Activated gamma-delta T cell treated with Interleukin-2 at 50 U/mL for 16 hours (primary cell): ENCODE measurements around the gene GMPR.

ENCODE experiments used
- DNase-seq: peaks from one replicate; pipeline ENCODE4 v3.0.0-alpha.2; 2020

GMPR gene

DNA sequence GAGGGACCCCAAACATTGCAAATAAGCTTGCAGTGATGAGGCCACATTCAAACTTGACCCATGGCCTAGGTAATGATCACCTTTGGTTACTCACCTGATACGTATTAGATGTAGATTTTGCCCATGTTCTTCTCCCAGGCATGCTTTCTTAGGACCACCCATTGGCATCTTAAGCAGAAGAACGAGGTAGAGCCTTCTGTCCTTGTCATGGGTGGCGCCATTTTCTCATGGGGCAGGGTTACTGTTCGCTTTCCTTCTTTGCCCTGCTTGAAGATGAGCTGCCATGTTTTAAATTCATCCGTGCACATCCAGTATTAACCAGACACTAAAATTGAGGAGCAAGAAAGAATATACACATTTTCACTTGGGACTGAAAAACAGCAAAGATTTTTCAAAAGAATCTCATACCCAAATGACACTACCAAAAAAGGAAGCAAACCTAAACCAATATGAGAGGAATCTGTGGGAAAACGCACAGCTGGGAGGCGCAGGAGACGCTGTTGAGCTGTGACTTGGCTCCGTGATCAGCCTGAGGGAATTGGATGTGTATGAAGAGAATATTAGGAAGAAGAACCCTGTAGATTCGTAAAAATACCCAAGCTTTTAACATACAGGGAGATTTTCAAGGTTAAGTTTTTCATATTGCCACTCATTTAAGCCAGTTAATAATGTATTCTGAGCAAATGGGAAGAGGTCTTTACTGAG is 36.6 kb downstream of the GMPR start:
- no peak for DNase-seq

DNA sequence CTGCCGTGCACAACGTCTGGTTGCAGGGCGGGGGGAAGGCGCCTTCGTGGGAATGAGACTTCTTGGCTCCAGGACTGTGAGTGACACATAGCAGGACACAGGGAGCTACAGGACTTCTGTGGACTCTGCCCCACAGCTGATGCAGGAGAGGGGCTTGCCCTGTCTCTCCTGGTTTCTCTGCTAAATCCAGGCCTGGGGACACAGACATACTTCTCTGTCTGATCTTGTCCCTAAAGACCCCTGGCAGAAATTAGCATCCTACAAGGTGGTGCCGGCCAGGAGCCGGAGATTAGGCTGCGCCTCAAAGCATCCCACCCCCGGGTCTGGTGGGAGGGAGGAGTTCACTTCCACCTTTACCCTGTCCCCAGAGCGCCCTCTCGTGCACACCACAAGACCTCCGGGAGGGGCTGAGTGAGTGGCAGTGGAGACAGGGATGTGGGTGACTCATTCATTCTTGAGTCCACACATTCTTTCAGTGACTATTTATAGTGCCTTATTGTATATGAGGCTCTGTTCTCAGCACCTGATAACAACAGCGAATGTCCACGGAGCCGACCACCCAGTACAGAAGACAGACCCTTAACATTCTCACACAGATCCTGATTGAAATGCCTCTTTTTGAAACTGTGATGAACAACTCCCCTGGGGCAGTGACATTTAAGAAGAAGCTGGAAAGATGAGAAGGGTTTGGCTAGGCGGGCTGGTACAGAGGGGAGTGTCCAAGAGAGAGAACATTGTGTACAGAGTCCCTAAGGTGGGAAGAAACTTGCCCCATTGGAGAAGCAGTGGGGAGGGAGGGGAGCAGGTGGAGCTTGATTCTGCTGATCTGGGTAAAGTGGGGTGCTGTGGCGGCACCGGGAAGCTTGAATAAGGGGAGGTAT is 39.0 kb downstream of the GMPR start:
- no peak for DNase-seq

DNA sequence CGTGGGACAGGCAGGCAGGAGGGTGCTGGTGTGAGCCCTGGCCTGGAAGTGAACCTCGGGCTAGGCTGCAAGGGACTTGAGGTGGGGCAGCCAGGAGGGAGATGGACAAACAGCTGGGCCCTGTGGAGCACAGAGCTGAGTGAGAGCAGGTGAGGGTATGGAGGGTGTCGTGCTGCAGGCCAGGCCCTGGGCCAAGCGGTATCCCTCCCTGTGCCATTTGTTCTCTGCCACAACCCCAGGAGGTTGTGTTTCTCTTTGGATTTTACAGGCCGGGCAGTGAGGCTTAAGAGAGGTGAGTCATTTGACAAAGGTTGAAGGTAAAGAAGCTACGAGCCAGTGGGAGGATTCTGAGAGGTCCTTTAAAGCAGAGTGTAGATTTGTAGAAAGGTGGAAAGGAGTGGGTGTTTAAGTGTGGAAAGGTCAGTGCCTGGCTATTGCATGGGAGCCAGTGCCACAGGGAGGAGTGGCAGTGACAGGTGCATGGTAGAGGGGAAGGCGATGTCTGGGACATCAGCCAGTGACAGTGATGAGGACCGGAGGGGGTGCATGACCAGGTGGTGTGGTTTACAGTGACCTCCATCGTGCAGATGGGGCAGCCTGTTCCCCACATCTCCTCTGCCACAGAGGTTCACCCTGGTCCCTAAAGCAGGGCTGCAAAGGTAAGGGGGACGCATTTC is 39.8 kb downstream of the GMPR start:
- no peak for DNase-seq

DNA sequence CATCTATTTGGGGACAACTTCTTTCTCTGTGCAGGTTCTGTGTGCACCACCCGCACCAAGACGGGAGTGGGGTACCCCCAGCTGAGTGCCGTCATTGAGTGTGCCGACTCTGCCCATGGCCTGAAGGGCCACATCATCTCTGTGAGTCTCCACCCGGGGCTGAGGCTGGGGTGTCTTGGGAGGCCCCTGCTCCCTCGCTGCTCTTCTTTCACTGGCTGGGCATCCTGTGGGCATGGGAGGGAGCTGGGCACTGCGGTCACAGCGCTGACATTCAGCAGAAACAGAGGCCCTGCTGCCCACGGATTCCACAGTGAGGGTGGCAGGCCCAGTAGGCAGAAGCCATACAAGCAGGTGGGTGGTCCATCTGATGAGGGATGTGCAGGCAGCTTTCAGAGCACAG is 40.4 kb downstream of the GMPR start:
- DNase-seq = no peak

DNA sequence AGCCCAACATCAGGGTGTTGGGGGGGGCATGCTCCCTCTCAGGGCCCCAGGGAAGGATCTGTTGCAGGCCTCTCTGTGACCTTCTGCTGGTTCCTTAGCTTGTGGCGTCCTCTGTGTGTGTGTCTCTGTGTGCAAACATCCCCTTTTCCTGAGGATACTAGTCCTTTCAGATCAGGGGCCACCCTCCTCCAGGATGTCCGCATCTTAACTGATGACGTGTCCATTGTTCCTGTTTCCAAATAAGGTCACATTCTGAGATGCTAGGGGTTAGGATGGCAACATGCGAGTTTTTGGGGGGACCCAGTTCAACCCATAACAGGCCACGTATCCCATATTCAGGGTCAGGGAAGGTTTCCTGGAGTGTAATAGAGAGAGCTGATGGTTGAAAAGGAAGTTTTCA is 40.9 kb downstream of the GMPR start:
- no peak for DNase-seq

DNA sequence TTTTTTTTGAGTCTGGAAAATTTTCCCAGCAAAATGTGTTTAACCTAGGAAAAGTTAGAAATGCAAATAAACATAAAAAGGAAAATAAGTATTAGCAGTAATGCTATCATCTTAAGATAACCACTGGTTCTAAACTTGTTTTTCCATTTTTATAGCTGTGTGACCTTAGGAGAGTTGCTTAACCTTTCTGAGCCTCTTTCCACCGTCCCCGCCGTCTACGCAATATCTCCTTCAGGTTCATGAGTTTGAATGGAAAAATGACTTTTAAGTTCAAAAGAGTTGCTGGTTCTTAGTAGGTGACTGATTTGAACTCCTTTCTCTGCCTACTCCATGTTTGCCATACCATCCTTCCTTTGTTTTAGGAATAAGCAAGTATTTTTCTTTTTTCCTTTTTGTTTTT is 44.0 kb downstream of the GMPR start:
- DNase-seq = no peak

DNA sequence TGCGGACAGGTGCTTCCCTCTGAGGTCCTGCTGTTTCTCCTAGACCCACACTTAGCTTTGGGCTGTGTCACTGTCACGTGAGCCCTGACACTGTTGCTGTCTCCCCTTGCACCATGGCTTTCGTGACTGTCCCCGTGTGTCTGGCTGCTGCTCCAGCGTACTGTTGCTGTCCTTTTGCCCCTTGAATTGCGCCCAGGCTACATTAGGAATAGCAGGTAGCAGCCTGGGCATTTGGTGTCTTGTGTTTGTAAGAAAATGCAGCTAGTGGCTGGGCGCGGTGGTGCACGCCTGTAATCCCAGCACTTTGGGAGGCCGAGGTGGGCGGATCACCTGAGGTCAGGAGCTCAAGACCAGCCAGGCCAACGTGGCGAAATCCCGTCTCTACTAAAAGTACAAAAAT is 46.1 kb downstream of the GMPR start:
- no peak for DNase-seq

DNA sequence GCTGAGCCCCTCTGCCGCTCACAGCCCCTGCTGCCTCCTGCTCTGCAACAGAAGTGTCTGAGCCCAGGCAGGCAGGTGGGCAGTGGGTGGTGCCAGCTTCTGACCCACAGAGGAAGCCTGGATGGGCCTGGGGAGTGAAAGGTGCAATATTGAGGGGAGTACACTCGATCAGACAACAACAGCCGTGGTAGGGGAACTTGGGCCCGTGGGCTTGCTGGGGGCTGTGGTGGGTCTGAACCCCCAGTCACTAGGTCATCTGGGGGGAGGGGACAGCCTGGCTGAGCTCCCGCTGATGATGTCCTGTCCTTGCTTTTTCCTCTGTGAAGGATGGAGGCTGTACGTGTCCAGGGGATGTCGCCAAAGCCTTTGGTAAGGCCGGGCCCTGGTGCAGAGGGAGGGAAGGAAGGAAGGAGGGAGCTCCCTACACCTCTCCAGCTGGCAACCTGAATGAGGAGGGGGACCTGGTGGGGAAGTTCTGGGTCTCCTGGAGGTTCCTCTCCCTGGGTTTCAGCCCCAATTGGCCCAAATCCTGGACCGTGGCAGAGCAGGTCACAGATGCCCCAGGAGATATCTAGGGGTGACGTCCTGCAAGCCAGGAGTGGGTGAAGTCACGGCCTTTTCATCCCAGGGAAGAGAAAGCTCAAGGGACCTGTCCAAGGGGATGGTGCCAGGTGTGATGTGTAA is 47.2 kb downstream of the GMPR start:
- no peak for DNase-seq

DNA sequence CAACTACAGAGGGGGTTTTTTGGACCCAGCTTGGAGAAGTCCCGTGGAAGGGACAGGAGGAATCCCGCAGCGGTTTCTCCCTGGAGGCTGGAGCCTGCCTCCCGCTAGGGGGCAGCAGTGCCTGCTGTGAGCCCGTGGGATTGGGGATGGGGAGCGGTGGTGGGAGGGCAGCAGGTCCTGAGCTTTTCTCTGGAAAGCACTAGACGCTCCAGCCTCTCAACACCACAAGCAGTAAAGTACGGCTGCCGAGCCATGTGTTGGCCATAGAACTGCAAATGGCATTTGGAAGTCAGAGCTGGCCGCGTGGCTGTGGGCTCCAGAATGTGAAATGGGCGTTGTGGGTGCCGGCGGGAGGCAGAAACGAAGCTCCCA is 47.8 kb downstream of the GMPR start:
- no peak for DNase-seq

DNA sequence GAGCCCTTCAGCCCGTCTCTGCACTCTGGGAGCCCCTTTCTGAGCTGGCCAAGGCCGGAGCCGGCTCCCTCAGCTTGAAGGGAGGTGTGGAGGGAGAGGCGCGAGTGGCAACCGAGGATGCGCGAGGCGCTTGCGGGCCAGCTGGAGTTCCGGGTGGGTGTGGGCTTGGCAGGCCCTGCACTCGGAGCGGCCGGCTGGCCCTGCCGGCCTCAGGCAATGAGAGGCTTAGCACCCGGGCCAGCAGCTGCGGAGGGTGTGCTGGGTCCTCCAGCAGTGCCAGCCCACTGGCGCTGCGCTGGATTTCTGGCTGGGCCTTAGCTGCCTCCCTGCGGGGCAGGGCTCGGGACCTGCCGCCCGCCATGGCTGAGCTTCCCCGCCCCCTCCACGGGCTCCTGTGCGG is 49.8 kb downstream of the GMPR start:
- DNase-seq = no peak

DNA sequence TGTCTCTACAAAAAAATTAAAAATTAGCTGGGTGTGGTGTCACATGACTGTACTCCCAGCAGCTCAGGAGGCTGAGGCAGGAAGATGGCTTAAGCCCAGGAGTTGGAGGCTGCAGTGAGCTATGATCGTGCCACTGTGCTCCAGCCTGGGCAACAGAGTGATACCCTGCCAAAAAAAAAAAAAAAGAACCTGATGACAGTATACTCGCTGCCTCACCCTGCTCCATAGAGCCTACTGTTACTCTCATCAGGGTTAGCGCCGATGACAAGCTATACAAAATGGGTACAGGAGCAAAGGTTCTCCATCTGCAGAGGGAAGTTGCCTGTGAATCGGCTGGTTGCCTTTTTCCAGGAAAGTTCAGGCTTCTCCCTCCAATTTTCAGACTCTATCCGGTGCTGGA is 53.4 kb downstream of the GMPR start:
- no peak for DNase-seq

DNA sequence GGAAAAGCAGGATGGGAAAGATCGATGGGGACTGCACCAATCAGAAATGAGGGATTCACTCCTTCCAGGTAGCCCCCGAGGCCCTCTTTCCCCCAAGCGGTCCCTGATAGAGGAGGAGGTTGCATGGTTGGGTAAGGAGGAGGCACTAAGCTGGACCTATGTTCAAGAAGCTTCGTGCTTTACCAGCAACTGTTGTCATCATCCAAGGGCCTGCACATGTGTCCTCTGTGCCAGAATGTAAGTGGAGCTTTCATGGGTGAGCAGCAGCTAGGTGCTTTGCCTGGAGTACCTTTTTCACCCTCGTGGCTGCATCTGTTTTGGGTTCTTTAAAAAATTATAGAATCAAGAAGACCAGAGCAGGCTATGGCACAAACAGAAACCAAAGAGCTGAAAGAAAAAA is 54.0 kb downstream of the GMPR start:
- no peak for DNase-seq

DNA sequence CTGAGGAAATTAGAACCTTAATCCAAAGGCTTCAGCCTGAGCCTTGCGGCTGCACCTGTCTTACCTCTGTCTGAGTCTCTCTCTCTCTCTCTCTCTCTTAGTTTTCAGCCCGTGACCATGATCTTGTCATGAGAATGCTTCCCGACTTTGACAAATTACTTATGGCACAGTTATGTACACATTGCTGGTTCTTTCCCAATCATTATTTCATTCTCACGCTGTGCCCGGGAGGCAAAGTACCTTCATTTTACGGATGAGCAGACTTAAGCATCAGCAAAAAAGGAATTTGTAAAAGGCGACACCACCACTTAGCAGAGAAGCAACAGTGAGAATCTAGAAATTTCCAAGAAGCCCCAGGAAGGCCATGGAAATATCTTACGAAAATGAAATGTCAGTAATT is 54.6 kb downstream of the GMPR start:
- DNase-seq = no peak

DNA sequence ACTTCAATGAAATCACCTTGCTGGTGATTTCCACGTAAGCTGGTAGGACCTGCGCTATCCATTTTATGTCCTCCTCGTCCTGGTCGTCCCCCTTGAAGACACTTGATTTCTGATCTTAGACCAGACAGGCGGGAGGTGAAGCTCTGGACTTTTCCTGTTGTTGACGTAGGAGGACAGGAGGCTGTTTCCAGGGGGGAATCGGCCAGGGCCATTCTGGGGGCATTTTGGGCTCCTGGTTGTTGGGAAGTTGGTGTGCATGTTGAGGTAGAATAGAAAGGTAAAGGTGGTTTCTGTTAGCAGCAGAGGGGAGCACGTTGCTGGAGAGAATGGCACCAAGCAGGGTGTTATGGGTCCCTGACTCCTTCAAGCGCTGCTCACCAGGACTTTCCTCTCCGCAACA is 56.0 kb downstream of the GMPR start:
- DNase-seq = no peak

DNA sequence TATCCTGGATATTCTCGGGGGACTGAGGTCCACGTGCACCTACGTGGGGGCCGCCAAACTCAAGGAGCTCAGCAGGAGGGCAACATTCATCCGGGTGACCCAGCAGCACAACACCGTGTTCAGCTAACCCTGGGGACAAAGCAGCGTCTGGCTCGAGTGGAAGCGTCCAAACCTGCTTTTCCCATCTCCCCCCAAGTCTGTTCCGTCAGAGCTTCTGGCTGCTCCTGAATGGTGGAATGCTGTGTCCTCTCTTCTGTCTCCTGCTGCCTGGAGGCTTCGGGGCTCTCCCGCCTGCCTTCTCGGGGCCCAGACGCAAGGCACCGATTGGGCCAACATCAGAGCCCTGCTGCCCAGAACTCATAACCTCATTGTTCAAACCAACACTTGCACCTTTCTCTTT is 56.7 kb downstream of the GMPR start:
- DNase-seq = no peak

DNA sequence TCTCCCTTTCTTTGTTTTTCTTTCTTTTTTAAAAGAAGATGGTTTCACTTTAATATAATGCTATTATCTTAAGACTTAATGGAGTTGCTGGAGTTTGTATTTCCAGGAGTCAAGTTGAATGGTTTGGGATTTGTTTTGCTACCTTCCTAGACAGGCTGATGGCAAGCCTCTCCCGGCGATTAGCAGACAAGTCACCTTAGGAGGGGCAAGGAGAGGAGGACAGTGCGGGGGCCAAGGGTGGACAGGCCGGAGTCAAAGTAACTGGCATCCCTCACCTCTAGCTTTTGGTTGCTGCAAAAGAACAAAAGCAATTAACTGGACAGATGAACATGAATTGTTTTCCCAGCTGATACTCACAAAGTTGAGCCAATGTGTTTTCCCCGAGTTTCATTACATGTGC is 57.1 kb downstream of the GMPR start:
- no peak for DNase-seq

DNA sequence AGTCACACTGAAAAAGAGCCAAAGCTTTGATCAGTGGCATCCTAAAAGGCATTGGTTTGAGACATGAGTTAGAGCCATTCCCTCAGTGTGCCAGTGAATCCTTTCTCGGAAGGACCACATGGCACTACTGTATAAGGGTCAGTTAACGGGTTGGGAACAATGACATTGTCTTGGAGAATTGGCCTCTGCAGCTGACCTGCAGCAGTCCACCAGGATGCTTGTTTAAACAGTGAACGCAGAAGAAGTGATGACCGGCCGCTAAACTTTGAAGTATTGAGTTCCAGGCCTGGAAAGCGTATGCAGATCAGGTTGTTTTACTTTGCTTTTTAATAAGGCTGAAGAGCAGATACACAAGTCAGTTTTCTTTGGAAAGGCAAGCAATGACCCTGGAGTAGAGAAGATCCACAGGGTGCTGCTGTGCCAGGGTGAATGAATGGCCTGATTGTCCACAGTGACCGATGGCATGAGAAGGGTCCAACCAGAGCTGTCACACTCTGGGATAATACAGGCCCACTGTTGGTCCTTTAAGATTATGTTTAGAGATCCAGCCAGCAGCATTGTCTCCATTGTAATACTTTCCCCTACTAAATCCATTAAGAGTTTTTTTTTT is 57.8 kb downstream of the GMPR start:
- no peak for DNase-seq

DNA sequence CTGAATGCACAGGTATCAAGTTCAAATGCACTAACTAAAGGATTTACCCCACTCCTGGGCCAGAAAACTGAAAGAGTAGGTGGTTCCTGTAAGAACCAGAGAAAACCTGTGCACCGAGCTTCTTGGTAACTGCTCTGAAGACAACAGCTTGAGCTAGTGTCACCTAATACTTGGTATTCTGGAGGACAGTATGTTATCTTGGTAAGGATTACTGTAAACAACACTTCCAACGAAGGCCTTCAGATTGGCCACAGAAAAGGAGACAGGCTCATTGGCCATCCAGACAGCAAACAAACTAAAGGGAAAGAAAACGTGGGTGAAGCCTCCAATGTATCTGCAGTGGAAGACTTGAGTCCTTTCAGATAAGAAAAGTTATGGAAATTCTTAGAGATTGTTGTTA is 61.5 kb downstream of the GMPR start:
- no peak for DNase-seq

DNA sequence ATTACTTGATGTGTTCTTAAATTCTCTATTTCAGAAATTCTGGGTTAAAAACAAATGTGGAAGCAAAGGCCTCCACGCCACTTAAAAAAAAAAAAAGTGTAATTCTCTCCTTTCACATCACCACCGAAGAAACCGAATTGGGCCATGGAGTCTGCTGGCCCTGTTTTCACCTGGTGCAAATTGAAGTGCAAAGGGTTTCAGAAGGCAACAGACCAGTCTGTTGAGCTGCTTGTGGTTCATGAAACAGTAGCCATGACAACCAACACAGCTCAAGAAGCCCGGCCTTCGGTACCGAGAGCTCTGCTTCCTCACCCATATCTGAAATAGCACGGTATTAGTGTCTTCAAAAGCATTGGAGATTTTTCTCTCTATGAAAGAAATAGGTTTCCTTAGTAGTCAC is 63.1 kb downstream of the GMPR start:
- no peak for DNase-seq

DNA sequence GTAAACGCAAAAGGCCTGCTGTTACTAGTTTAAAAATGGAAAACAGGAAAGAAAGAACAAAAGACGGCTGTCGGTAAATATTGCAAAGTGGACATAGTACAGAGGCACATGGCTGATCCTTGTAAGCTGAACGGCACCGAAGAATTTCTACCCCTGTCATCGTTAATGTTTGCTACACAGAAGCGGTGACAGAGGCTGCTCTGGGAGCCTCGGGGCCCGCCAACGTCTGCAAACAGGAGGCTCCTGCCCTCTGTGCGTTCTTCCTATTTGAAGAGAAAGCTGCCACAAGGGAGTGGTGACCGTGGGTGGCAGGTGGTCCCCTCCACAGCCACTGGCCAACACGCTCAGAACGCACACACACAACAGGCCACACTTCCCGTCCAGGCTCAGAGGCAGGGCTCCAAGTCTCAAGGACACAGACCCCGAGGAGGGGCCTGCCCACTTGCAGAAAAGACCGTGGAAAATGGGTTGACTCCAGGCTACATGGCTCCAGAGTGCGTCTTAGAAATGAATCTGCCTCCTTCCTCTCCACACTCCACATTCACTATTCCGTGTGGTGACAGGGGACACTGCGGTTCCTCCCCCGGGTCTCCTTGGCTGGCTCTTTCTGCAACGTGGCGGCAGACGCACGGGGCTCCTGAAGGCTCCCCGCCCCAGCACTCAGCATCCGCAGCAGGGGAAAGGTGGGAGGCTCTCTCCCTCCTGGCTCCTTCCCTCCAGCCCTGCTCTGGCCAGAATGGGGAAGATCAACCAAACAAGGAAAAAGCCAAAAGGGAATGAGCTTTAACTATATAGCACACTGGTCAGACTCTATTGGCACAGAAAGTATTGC is 64.5 kb downstream of the GMPR start:
- DNase-seq = no peak

DNA sequence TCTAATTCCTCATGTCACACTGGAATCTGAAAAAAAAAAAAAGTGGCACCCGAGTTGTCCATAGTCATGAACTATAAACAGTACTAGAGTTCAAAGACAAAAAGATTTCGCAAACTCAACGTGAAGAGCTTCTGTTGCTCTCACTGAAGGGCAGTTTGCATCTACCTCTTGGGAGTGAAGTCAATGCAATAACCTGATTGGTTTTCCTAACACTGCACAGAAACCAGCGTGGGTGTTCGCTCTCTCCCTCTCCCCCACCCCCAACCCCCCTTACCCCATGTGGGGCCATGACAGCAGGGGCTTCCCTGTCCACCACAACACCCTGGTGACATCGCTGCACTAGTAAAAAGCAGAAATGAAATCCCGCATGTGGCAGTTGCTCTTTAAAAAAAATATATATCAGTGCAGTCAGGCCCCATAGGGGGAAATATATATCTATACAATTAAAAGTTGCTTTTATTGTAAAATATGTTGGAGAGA is 66.9 kb downstream of the GMPR start:
- DNase-seq = no peak

DNA sequence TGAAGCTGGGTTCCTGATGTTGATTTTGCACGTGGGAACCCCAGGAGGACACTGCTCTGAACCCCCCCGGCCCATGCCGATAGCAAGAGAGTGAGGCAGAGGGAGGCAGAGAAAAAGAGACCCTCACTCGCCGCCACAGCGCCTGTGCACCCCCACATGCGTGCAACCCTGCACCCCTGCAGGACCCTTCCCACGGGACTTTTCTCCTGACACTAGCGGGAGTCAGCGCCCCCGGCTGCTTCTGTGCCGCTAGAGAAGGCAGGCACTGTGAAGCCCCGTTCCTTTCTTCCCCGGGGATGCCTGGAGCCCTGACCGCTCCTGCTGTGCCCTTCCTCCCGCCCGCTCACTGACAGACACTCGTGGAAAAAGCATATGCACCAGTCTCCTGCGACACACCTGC is 67.4 kb downstream of the GMPR start:
- no peak for DNase-seq
